ENCODE measurements around the gene EML6.

DNA sequence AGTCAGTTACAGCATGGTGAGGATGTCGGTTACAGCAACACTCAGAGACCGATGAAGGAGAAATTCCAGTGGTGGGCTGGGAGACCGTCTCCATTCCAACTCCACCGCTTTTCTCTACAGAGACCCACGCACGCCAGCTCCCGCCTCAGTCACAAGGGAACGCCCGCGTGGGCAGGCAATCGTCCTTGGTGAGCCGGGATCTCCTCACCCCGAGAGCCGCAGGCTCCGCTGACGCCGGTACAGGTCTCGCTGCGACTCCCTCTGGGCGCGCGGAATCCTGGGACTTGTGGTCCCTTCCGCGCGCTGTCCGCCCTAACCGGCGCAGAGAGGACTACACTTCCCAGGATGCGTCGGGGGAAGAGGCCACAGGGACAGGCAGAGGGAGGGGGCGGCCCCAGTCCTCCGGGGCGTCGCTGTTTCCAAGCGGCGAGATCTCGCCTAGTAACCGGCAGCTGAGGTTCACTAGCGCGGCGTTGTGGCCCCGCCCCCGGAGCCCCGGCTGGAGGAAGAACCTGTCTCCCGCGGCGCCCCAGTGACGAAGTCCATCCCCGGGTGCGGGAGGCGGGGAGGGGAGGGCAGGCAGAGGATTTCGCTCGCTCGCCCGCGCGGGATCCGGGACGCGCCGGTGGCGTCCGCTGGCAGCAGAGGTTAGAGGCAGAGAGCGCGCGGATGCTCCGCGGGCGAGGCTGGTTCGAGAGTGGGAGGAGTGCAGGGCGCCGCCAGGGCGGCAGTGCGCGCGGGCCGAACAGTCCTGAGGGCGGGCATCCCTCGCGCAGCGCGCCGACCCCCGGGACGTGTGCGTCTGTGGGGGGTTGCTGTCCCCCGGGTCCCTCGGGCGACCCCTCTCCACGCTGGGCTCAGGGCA, at the start of gene EML6:
- TF ChIP-seq, protein P1, sequence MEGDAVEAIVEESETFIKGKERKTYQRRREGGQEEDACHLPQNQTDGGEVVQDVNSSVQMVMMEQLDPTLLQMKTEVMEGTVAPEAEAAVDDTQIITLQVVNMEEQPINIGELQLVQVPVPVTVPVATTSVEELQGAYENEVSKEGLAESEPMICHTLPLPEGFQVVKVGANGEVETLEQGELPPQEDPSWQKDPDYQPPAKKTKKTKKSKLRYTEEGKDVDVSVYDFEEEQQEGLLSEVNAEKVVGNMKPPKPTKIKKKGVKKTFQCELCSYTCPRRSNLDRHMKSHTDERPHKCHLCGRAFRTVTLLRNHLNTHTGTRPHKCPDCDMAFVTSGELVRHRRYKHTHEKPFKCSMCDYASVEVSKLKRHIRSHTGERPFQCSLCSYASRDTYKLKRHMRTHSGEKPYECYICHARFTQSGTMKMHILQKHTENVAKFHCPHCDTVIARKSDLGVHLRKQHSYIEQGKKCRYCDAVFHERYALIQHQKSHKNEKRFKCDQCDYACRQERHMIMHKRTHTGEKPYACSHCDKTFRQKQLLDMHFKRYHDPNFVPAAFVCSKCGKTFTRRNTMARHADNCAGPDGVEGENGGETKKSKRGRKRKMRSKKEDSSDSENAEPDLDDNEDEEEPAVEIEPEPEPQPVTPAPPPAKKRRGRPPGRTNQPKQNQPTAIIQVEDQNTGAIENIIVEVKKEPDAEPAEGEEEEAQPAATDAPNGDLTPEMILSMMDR (IDR thresholded peaks at IDR 0.05) = peak in 1 of 3 experiments; percentile 2
- no peak for TF ChIP-seq POLR2A (IDR thresholded peaks at IDR 0.05)
